ENCODE measurements around the gene PRCD.

Gene PRCD

GRCh38 chr17:76499267-76499667 is 40.6 kb upstream of the PRCD start:
- ChIA-PET CTCF (interaction anchor here (1.1 to 22.6 kb wide), 7 partner anchors 7 to 199 kb away, joined by 3 to 496 read pairs (median 6); partner anchors contain the start of genes AANAT and UBE2O), POLR2A (interaction anchor here (0.6 kb wide), 1 partner anchor 12 kb away, joined by 3 read pairs; no protein-coding TSS in a partner anchor)
- TF ChIP-seq, protein P1, sequence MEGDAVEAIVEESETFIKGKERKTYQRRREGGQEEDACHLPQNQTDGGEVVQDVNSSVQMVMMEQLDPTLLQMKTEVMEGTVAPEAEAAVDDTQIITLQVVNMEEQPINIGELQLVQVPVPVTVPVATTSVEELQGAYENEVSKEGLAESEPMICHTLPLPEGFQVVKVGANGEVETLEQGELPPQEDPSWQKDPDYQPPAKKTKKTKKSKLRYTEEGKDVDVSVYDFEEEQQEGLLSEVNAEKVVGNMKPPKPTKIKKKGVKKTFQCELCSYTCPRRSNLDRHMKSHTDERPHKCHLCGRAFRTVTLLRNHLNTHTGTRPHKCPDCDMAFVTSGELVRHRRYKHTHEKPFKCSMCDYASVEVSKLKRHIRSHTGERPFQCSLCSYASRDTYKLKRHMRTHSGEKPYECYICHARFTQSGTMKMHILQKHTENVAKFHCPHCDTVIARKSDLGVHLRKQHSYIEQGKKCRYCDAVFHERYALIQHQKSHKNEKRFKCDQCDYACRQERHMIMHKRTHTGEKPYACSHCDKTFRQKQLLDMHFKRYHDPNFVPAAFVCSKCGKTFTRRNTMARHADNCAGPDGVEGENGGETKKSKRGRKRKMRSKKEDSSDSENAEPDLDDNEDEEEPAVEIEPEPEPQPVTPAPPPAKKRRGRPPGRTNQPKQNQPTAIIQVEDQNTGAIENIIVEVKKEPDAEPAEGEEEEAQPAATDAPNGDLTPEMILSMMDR (IDR thresholded peaks at IDR 0.05; ENCODE audit: control extremely low read depth, extremely low read depth, low read depth, missing control alignments) = no peak
- DNase-seq (ENCODE audit: extremely low spot score) = no peak

- CTCF ChIA-PET = interaction anchor here (1.3 to 22.6 kb wide), 4 partner anchors 20 to 102 kb away, joined by 3 to 496 read pairs (median 6); partner anchors contain the start of genes AANAT and UBE2O
- POLR2A ChIA-PET = interaction anchor here (0.6 to 0.8 kb wide), 3 partner anchors 11 to 185 kb away, joined by 3 to 10 read pairs (median 3); no protein-coding TSS in a partner anchor
- TF ChIP-seq, protein P1 (IDR thresholded peaks at IDR 0.05; ENCODE audit: control extremely low read depth, extremely low read depth, low read depth, missing control alignments) = no peak
- no peak for DNase-seq (ENCODE audit: extremely low spot score)
Observed at GRCh38 chr17:76500074-76500746, 39.6 kb upstream of the PRCD start.

DNA sequence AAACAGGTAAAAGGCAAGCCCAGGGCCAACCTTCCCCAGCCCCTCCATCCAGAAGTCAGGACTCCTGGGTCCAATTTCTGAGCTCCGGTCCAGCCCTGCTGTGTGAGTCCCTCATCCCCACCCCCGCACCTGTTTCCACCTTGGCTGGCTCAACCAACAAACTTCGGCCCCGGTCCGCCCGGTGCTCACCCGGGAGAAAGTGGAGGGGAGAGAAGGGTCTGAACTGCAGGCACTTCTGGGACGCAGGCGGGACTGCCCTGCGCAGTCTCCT is 39.2 kb upstream of the PRCD start:
- TF ChIP-seq, protein P1 (IDR thresholded peaks at IDR 0.05; ENCODE audit: control extremely low read depth, extremely low read depth, low read depth, missing control alignments) = no peak
- peak; percentile 40 for DNase-seq (ENCODE audit: extremely low spot score)
- ChIA-PET CTCF (interaction anchor here (1.3 to 22.6 kb wide), 2 partner anchors 26 to 42 kb away, joined by 3 to 496 read pairs; partner anchors contain the start of genes AANAT and UBE2O), POLR2A (no interaction called here)

DNA sequence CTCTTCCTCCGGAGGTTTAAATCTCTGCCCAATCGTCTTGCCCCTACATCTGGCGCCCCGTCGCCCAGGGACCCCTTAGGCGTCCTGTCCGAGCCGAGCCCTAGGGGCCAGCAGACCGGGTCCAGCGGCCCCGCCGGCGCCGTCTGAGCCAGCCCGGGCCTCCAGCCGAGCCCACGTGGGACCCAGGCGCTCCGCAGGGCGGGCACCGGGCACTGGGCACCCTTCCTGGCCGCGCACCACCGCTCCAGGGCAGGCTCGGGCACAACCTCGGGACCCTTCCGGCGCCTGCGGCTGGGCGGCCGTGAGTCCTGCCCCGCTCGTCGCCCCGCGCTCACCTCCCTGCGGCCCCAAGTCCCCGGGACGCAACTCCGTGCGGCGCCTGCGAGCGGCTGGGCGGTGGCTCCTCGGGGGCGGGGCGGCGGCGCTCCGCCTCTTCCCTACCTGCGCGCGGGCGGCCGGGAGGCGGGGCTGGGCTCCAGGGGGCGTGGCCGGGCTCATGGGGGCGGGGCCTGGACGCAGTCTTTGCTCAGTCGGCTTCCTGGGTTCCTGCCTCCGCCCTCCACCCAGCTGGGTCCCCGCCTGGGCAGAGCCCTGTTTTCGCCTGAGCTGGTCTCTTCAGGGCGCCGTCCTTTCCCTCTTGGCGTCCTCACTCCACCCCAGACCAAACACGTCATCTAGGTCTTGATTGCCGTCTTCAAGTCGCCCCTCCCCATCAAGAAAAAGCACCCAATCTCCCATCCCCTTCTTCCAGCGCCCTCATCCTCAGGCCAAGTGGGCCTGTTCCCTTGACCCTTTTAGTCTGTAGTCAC is 38.6 kb upstream of the PRCD start, which contains the start of gene RHBDF2:
Gene RHBDF2 (minus strand): TSS at position 406 of the 809 bp plus-strand sequence. CDS start 19,899 bp downstream, outside the sequence.
- TF ChIP-seq, protein P1 (IDR thresholded peaks at IDR 0.05; ENCODE audit: control extremely low read depth, extremely low read depth, low read depth, missing control alignments) = no peak
- ChIA-PET CTCF (interaction anchor here (1.1 to 22.6 kb wide), 7 partner anchors 9 to 56 kb away, joined by 3 to 496 read pairs (median 5); partner anchors contain the start of genes AANAT and UBE2O), POLR2A (interaction anchor here (0.5 kb wide), 1 partner anchor 16 kb away, joined by 7 read pairs; no protein-coding TSS in a partner anchor)
- DNase-seq (ENCODE audit: extremely low spot score) = peak; percentile 97

- POLR2A ChIA-PET = interaction anchor here (0.5 kb wide), 1 partner anchor 17 kb away, joined by 7 read pairs; no protein-coding TSS in a partner anchor
- CTCF ChIA-PET = interaction anchor here (1.1 to 22.6 kb wide), 9 partner anchors 9 to 123 kb away, joined by 3 to 496 read pairs (median 5); partner anchors contain the start of genes AANAT and UBE2O
- DNase-seq (ENCODE audit: extremely low spot score) = no peak
- TF ChIP-seq, protein P1 (IDR thresholded peaks at IDR 0.05; ENCODE audit: control extremely low read depth, extremely low read depth, low read depth, missing control alignments) = no peak
Observed at GRCh38 chr17:76501827-76502307, 38.0 kb upstream of the PRCD start.
